ENCODE results near the gene DRC7. TPM values are rescaled to one million over a fixed set of nuclear protein-coding genes. Genes with fewer than 3 reads are reported as not detected.
"Not testable (repeated sequence)": the region's sequence is repeated elsewhere in the genome, so short reads cannot be mapped to it uniquely, and the experiment has no call there.

The DRC7 gene
- total RNA-seq, 1 donor from 2014 or later: 0.16 TPM

DNA sequence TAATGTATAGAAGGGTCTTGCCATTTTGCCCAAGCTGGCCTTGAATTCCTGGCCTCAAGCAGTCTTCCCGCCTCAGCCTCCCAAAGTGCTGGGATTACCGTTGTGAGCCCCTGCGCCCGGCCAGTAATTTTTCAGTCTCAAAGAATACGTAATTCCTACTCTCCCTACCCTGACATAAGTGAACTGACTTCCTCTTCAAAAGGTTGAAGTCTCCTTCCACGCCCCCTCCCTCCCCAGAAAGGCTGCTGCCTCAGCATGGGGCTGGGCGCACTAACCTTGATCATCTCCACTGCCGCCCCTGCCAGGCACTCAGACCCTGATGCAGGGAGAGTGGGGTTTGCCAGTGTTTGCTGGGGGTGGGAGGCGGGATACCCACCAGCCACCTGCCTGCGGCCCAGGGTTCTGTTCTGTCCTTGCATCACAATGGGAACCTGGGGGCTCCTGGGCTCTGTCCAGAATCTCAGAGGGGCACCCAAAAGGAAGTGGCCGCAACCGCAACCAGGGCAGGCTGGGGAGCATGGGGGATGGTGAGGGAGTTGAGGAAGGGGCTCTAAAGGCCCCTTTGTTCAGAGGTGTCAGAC is 80.2 kb downstream of the DRC7 start:
- no peaks in the 10 kb centered on the region for H3K9me3 Mint-ChIP-seq
- no peak overlapping the region for H3K4me3 Mint-ChIP-seq
- peaks cover 11% of the 10 kb centered on the region for H3K4me1 Mint-ChIP-seq
- H3K27ac Mint-ChIP-seq (ENCODE audit: unreplicated experiment): peak overlapping the region; percentile 48
- H3K36me3 Mint-ChIP-seq (ENCODE audit: low read depth): no peaks in the 10 kb centered on the region
- no peaks in the 10 kb centered on the region for H3K27me3 Mint-ChIP-seq (ENCODE audit: low read depth)
- no peak for DNase-seq (ENCODE audit: low read depth, low spot score)
- no peak for TF ChIP-seq CTCF (conservative IDR thresholded peaks at IDR 0.05)

- no peak overlapping the region for H3K4me3 Mint-ChIP-seq
- TF ChIP-seq CTCF (conservative IDR thresholded peaks at IDR 0.05): peak; percentile 72
- no peaks in the 10 kb centered on the region for H3K27me3 Mint-ChIP-seq (ENCODE audit: low read depth)
- peak overlapping the region; percentile 48 for H3K27ac Mint-ChIP-seq (ENCODE audit: unreplicated experiment)
- H3K9me3 Mint-ChIP-seq: no peaks in the 10 kb centered on the region
- no peaks in the 10 kb centered on the region for H3K36me3 Mint-ChIP-seq (ENCODE audit: low read depth)
- DNase-seq (ENCODE audit: low read depth, low spot score): peak; percentile 63
- H3K4me1 Mint-ChIP-seq: peaks cover 11% of the 10 kb centered on the region
Observed at GRCh38 chr16:57775661-57776469, 81.3 kb downstream of the DRC7 start.

DNA sequence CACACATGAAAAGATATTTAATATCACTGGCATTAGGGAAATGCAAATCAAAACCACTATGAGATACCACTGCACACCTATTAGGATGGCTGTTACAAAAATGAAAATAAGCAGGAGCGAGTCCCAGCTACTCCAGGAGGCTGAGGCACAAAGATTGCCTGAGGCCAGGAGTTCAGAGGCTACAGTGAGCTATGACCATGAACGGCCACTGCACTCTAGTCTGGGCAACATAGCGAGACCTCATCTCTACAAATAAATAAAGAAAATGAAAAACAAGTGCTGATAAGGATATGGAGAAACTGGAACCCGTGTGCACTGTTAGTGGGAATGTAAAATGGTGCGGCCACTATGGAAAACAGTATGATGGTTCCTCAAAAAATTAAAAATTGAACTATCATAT is 84.1 kb downstream of the DRC7 start:
- no peak for DNase-seq (ENCODE audit: low read depth, low spot score)
- Mint-ChIP-seq H3K9me3 (no peaks in the 10 kb centered on the region), H3K36me3 (ENCODE audit: low read depth) (no peaks in the 10 kb centered on the region), H3K4me3 (no peak overlapping the region), H3K4me1 (peaks cover 11% of the 10 kb centered on the region), H3K27ac (ENCODE audit: unreplicated experiment) (no peak overlapping the region), H3K27me3 (ENCODE audit: low read depth) (no peaks in the 10 kb centered on the region)
- TF ChIP-seq CTCF (conservative IDR thresholded peaks at IDR 0.05): no peak

DNA sequence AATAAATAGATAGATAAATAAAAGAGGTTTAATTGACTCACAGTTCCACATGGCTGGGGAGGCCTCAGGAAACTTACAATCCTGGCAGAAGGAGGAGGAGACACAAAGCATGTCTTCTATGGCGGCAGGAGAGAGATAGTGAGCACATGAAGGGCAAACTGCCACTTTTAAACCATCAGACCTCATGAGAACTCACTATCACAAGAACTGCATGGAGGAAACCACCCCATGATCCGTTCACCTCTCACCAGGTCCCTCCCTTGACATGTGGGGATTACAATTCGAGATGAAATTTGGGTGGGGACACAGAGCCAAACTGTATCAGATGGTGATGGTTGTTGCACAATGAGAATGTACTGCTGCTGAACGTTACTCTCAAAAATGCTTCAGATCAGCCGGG is 85.2 kb downstream of the DRC7 start:
- H3K36me3 Mint-ChIP-seq (ENCODE audit: low read depth); H3K27me3 Mint-ChIP-seq (ENCODE audit: low read depth); H3K9me3 Mint-ChIP-seq; H3K4me3 Mint-ChIP-seq; H3K27ac Mint-ChIP-seq (ENCODE audit: unreplicated experiment); DNase-seq (ENCODE audit: low read depth, low spot score): not testable (repeated sequence)
- H3K4me1 Mint-ChIP-seq: peaks cover 10% of the 10 kb centered on the region

GRCh38 chr16:57781349-57781740 is 86.7 kb downstream of the DRC7 start:
- no peaks in the 10 kb centered on the region for H3K36me3 Mint-ChIP-seq (ENCODE audit: low read depth)
- H3K27me3 Mint-ChIP-seq (ENCODE audit: low read depth): no peaks in the 10 kb centered on the region
- H3K9me3 Mint-ChIP-seq: no peaks in the 10 kb centered on the region
- no peak for DNase-seq (ENCODE audit: low read depth, low spot score)
- no peak overlapping the region for H3K4me3 Mint-ChIP-seq
- TF ChIP-seq CTCF (conservative IDR thresholded peaks at IDR 0.05): no peak
- H3K4me1 Mint-ChIP-seq: no peaks in the 10 kb centered on the region
- H3K27ac Mint-ChIP-seq (ENCODE audit: unreplicated experiment): no peak overlapping the region

Small RNAs within 50 kb of the gene (microRNA-seq; reads per million reads assigned to microRNA genes)
- gene MIR6772: not detected

Other genes with a start within 250 kb of the DRC7 start
- 97.2 and 103 TPM in 2 replicates for gene CIAPIN1, start 247.4 kb upstream of the DRC7 start, total RNA-seq
- gene COQ9, start 247.3 kb upstream of the DRC7 start, total RNA-seq: 41.7 and 46.8 TPM in 2 replicates
- 74.0 and 77.5 TPM in 2 replicates for gene POLR2C, start 232.1 kb upstream of the DRC7 start, total RNA-seq
- 20.4 and 22.7 TPM in 2 replicates for gene DOK4, start 208.3 kb upstream of the DRC7 start, total RNA-seq
- gene CCDC102A, start 158.2 kb upstream of the DRC7 start, total RNA-seq: 6.4 and 8.6 TPM in 2 replicates
- gene ADGRG5, start 152.2 kb upstream of the DRC7 start, total RNA-seq: 0.07 TPM in 2 replicates
- 56.6 and 58.5 TPM in 2 replicates for gene ADGRG1, start 66.2 kb upstream of the DRC7 start, total RNA-seq
- not detected in 2 replicates for gene ADGRG3, start 26.5 kb upstream of the DRC7 start, total RNA-seq
- gene KATNB1, start 41.0 kb downstream of the DRC7 start, total RNA-seq: 42.1 and 47.4 TPM in 2 replicates
- gene KIFC3, start 107.7 kb downstream of the DRC7 start, total RNA-seq: 25.1 TPM in 2 replicates